ENCODE measurements around the gene UGT1A7.

Gene UGT1A7

GRCh38 chr2:233814056-233814835, 132.5 kb downstream of the UGT1A7 start:
- Mint-ChIP-seq H3K4me3 (no peak overlapping the region), H3K4me1 (ENCODE audit: low read depth) (peaks cover 2% of the 10 kb centered on the region), H3K9me3 (ENCODE audit: low read depth) (no peaks in the 10 kb centered on the region), H3K27ac (no peak overlapping the region), H3K36me3 (no peaks in the 10 kb centered on the region), H3K27me3 (peaks cover 3% of the 10 kb centered on the region)

DNA sequence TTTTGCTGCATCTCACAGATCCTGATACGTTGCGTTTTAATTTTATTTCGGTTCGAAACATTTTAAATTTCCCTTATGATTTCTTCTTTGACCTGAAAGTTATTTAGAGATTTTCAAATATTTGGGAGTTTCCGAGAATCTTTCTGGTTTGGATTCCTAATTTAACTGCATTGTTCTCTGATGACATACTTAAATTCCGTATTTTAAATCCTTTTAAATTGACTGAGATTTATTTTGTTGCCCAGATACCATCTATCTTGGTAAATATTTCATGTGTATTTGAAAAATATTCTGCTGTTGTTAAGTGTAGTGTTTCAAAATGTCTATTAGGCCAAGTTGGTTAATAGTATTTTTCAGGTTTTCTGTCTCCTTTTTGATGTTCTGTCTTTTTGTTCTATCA, 134.2 kb downstream of the UGT1A7 start:
- H3K9me3 Mint-ChIP-seq (ENCODE audit: low read depth) = no peaks in the 10 kb centered on the region
- H3K4me3 Mint-ChIP-seq = no peak overlapping the region
- no peaks in the 10 kb centered on the region for H3K36me3 Mint-ChIP-seq
- peaks cover 2% of the 10 kb centered on the region for H3K27me3 Mint-ChIP-seq
- no peak overlapping the region for H3K27ac Mint-ChIP-seq
- H3K4me1 Mint-ChIP-seq (ENCODE audit: low read depth) = peaks cover 2% of the 10 kb centered on the region

DNA sequence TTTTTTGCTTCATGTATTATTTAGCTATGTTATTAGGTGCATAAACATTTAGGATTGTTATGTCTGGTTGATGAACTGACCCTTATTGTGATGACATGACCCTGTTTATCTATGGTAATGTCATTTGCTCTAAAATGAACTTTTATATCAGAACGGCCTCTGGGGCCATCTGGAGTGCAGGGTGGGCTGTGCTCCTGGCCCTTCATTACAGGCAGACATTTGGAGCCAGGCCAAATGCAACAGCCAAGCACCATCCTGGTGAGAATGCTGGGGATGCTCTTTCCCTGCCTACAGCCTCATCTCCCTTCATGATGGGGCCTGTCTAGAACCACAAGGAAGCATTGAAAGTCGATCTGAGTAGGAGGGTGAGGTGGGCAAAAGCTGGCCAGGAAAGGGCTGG, 134.6 kb downstream of the UGT1A7 start:
- Mint-ChIP-seq H3K36me3 (no peaks in the 10 kb centered on the region), H3K9me3 (ENCODE audit: low read depth) (no peaks in the 10 kb centered on the region), H3K27me3 (peaks cover 2% of the 10 kb centered on the region), H3K4me1 (ENCODE audit: low read depth) (peaks cover 2% of the 10 kb centered on the region), H3K4me3 (no peak overlapping the region), H3K27ac (no peak overlapping the region)

GRCh38 chr2:233816771-233817170, 135.1 kb downstream of the UGT1A7 start:
- H3K27ac Mint-ChIP-seq = no peak overlapping the region
- no peak overlapping the region for H3K4me3 Mint-ChIP-seq
- H3K27me3 Mint-ChIP-seq = peaks cover 2% of the 10 kb centered on the region
- H3K36me3 Mint-ChIP-seq = no peaks in the 10 kb centered on the region
- H3K4me1 Mint-ChIP-seq (ENCODE audit: low read depth) = peaks cover 2% of the 10 kb centered on the region
- no peaks in the 10 kb centered on the region for H3K9me3 Mint-ChIP-seq (ENCODE audit: low read depth)

DNA sequence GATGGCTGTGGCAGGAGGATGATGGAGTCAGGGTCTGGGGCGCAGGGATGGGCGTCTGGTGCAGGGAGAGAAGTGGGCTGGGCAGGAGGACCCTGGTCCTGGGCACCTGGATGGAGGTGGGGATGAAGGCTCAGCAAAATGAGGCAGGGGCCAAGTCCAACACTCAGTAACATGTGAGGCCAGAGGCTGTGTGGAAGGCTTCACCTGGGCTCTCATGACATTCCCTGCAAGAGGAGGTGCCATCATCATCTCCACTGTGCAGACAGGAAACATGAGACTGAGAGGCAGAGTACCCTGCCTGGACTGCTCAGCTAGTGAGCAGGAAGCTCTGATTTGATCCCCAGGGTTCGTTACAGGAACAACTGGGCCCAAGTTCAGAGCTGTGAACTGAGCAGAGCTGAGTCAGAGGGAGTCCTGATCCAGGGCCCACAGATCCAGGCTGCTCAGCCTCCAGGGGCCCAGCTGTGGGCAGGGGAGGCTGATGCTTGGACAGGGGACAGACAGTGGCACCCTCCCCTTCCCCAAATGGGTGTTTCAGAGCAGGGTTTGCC, 135.7 kb downstream of the UGT1A7 start:
- Mint-ChIP-seq H3K36me3 (no peaks in the 10 kb centered on the region), H3K4me1 (ENCODE audit: low read depth) (peaks cover 2% of the 10 kb centered on the region), H3K27me3 (peaks cover 2% of the 10 kb centered on the region), H3K27ac (no peak overlapping the region), H3K9me3 (ENCODE audit: low read depth) (no peaks in the 10 kb centered on the region), H3K4me3 (no peak overlapping the region)

DNA sequence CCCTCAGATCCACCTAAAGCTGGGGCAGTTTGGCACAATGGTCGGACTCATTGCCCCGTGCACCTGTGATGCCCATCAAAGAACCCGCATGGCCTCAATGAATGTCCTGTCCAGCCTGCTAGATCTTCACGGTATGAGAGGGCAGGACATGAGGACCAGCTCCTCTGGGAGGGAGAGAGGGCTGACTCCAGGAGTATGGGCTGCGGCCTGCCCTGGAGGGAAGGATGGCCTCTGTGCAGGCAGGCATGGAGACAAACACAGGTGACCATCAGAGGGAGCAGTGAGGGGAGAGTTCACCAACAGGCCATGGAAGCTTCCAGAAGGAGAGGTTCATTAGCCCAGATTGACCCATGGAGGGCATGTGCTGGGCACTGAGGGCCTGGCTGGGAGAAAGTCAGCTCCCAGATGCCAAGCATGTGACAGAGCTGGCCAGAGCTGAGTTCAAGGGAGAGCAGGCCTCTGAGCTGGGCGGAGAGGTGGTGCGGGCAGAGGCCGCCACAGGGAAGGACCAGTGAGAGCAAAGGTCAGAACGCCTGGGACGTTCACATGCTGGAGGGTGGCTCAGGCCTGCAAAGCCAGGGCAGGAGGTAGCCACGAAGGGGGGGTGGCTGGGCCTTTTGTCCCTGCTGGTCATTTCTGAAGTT, 136.4 kb downstream of the UGT1A7 start:
- Mint-ChIP-seq H3K36me3 (no peaks in the 10 kb centered on the region), H3K27ac (no peak overlapping the region), H3K4me3 (no peak overlapping the region), H3K27me3 (peaks cover 2% of the 10 kb centered on the region), H3K4me1 (ENCODE audit: low read depth) (peaks cover 2% of the 10 kb centered on the region), H3K9me3 (ENCODE audit: low read depth) (no peaks in the 10 kb centered on the region)

GRCh38 chr2:233818639-233819621, 137.2 kb downstream of the UGT1A7 start:
- no peaks in the 10 kb centered on the region for H3K36me3 Mint-ChIP-seq
- peaks cover 2% of the 10 kb centered on the region for H3K27me3 Mint-ChIP-seq
- peaks cover 2% of the 10 kb centered on the region for H3K4me1 Mint-ChIP-seq (ENCODE audit: low read depth)
- H3K9me3 Mint-ChIP-seq (ENCODE audit: low read depth) = no peaks in the 10 kb centered on the region
- H3K27ac Mint-ChIP-seq = no peak overlapping the region
- no peak overlapping the region for H3K4me3 Mint-ChIP-seq

GRCh38 chr2:233819884-233820773, 138.4 kb downstream of the UGT1A7 start:
- Mint-ChIP-seq H3K27ac (no peak overlapping the region), H3K36me3 (no peaks in the 10 kb centered on the region), H3K9me3 (ENCODE audit: low read depth) (no peaks in the 10 kb centered on the region), H3K4me3 (no peak overlapping the region), H3K4me1 (ENCODE audit: low read depth) (peaks cover 2% of the 10 kb centered on the region), H3K27me3 (peaks cover 2% of the 10 kb centered on the region)

- Mint-ChIP-seq H3K36me3 (no peaks in the 10 kb centered on the region), H3K4me3 (no peak overlapping the region), H3K27me3 (peaks cover 2% of the 10 kb centered on the region), H3K4me1 (ENCODE audit: low read depth) (peaks cover 2% of the 10 kb centered on the region), H3K9me3 (ENCODE audit: low read depth) (no peaks in the 10 kb centered on the region), H3K27ac (no peak overlapping the region)
These were observed 139.0 kb downstream of the UGT1A7 start for GRCh38 chr2:233820774-233821105.

DNA sequence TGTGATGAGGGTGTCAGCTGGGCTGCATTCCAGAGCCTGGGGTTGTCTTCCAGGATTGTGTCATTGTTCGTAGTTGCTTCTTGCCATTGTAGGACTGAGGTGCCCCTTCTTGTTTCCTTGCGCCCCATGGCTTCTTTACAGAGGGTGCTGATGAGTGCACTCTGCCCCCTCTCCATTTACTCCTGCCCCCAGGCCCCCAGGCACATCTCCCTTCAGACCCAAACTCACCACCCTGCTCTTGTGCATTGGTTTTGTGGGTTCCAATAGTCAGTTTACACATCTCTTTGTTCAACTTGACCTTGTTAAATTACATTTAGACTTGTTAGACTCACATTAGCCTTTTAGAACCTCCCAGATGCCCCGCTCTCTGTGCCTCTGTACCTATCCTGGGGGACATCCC, 139.5 kb downstream of the UGT1A7 start:
- Mint-ChIP-seq H3K36me3 (no peaks in the 10 kb centered on the region), H3K9me3 (ENCODE audit: low read depth) (no peaks in the 10 kb centered on the region), H3K4me3 (no peak overlapping the region), H3K27ac (no peak overlapping the region), H3K27me3 (peaks cover 2% of the 10 kb centered on the region), H3K4me1 (ENCODE audit: low read depth) (peaks cover 2% of the 10 kb centered on the region)

- H3K27me3 Mint-ChIP-seq = peaks cover 2% of the 10 kb centered on the region
- no peak overlapping the region for H3K4me3 Mint-ChIP-seq
These were observed 140.0 kb downstream of the UGT1A7 start for GRCh38 chr2:233821709-233822100.

DNA sequence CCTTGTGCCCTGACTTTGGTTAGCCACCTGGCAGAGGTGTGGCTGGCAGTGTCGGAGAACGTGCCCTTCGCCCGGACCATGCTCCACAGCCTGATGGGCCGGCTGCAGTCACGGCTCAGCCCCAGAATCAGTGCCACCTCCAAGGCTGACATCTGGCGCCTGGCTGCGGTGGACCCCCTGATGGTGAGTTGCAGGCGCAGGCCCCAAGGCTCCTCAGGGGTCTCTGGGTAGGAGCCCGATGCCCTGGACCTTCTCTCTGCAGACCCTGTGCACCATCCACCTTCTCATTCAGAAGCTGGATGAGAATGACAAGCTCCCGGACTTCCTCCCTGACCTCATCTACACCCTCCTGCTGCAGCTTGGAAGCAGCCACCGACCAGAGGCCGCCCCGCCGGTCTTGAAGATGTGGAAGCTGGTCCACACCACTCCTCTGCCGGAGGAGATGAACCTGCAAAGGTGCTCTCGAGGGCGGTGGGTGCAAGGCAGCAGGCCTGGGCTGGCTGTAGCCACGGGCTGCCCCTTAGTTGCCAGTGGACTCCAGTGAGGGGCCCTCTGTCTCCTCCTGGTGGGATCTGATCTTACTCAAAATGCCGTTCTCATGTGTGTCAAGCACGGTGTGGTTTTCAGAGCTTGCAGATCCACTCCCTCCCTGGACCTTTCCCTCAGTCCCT, 140.5 kb downstream of the UGT1A7 start:
- H3K4me1 Mint-ChIP-seq (ENCODE audit: low read depth) = peaks cover under 1% of the 10 kb centered on the region
- H3K27me3 Mint-ChIP-seq = no peaks in the 10 kb centered on the region
- H3K36me3 Mint-ChIP-seq = no peaks in the 10 kb centered on the region
- no peak overlapping the region for H3K27ac Mint-ChIP-seq
- no peaks in the 10 kb centered on the region for H3K9me3 Mint-ChIP-seq (ENCODE audit: low read depth)
- no peak overlapping the region for H3K4me3 Mint-ChIP-seq

More at GRCh38 chr2:233821709-233822100, 140.0 kb downstream of the UGT1A7 start:
- Mint-ChIP-seq H3K4me1 (ENCODE audit: low read depth) (peaks cover 2% of the 10 kb centered on the region), H3K36me3 (no peaks in the 10 kb centered on the region), H3K27ac (no peak overlapping the region), H3K9me3 (ENCODE audit: low read depth) (no peaks in the 10 kb centered on the region)

All from activated naive CD8-positive, alpha-beta T cell (primary cell).